Fibroblast of pulmonary artery (primary cell): ENCODE measurements around the gene ZNF823.

Experiments used
- DNase-seq: peaks from one replicate; pipeline ENCODE4 v3.0.0-alpha.2; 2010; ENCODE audit warnings: low read depth
- H3K4me3 ChIP-seq: replicated peaks from 2 replicates; pipeline ENCODE4 v1.5.1; 2011; ENCODE audit warnings: low read depth, mild to moderate bottlenecking, control low read depth, low read length, moderate library complexity
- CTCF ChIP-seq: IDR thresholded peaks from 2 replicates; pipeline ENCODE4 v1.5.1; 2011; ENCODE audit warnings: mild to moderate bottlenecking, control low read depth, low read length, inconsistent platforms; ENCODE audit errors: missing control alignments

ZNF823 gene

GRCh38 chr19:11756965-11757364 lies 18.2 kb upstream of the ZNF823 start:
- no peak for TF ChIP-seq CTCF
- no peak for DNase-seq
- no peak overlapping the region for H3K4me3 ChIP-seq

DNA sequence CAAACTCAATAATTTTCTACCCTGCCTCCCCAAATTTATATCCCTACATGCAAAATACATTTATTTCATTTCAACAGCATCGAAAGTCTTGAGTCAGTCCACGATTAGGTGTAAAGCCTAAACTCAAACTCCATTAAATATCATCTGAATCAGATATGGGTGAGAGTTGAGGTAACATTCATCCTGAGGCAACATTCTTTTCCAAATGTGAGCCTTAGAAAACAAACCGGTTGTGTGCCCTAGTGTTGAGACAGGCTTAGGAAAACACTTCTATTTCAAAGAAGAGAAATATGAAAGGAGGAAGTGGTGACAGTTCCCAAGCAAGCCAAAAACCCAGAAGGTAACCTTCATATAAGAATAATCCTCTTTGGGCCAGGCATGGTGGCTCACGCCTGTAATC lies 15.9 kb upstream of the ZNF823 start:
- H3K4me3 ChIP-seq, result no peak overlapping the region
- no peak for TF ChIP-seq CTCF
- no peak for DNase-seq

GRCh38 chr19:11752244-11752736 lies 13.5 kb upstream of the ZNF823 start:
- TF ChIP-seq CTCF, result no peak
- H3K4me3 ChIP-seq, result no peak overlapping the region
- no peak for DNase-seq

GRCh38 chr19:11749751-11750150 lies 11.0 kb upstream of the ZNF823 start:
- no peak for TF ChIP-seq CTCF
- H3K4me3 ChIP-seq, result no peak overlapping the region
- DNase-seq, result no peak

DNA sequence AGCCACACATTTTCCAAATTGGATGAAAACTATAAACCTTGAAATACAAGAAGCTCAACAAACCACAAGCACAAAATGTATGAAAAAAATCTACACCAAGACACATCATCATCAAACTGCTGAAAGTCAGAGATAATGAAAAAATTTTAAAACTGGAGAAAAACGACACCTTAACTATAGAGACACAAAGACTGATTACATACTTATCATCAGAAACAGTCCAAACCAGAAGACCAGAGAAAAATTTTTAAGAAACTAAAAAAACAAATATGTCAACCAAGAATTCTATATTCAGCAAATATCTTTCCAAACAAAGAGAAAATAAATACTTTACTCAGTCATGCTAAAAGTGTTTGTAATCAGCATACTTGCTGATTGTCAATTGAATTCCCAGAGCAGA lies 8.5 kb upstream of the ZNF823 start:
- no peak overlapping the region for H3K4me3 ChIP-seq

DNA sequence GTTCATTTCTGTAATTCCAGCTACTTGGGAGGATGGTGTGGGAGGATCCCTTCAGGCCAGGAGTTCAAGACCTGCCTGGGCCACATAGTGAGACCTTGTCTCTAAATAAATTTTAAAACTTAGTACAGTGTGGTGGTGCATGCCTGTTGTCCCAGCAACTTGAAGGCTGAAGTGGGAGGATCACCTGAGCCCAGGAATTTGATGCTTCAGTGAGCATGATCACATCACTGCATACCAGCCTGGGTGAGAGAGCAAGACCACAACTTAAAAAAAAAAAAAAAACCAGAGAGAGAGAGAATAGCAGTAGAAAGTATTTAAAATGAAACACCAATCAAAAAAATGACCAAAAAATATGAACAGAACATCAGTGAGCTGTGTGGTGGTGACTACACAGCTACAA lies 7.1 kb upstream of the ZNF823 start:
- no peak for TF ChIP-seq CTCF
- DNase-seq, result no peak
- H3K4me3 ChIP-seq, result no peak overlapping the region

More for the DNA sequence above, 8.5 kb upstream of the ZNF823 start:
- TF ChIP-seq CTCF, result no peak
- no peak for DNase-seq

- H3K4me3 ChIP-seq, result peak overlapping the region; percentile 88
- TF ChIP-seq CTCF, result no peak
- peak; percentile 22 for DNase-seq
These were observed 591 bp downstream of the ZNF823 start for GRCh38 chr19:11737964-11738745.
